ENCODE measurements around the gene FAM200B. TPM values are rescaled to one million over a fixed set of nuclear protein-coding genes. Genes with fewer than 3 reads are reported as not detected.

The FAM200B gene
- polyA plus RNA-seq, 1 of the 3 experiments (the other 2 are of a cell fraction) = 46.3 TPM

GRCh38 chr4:15712214-15712613 lies 30.6 kb downstream of the FAM200B start:
- no peaks in the 10 kb centered on the region for H4K20me1 ChIP-seq (ENCODE audit: insufficient read depth)
- H3K27ac ChIP-seq (ENCODE audit: low read depth in 2 of 2, low read length in 1 of 2) = no peak overlapping the region
- H3K4me2 ChIP-seq = no peak overlapping the region
- no peak overlapping the region for H3K4me3 ChIP-seq (ENCODE audit: low read depth in 2 of 2, low read length in 1 of 2)
- peaks cover 0 to 8% of the 10 kb centered on the region in 2 experiments; a peak in 2 of 4 replicates for H3K4me1 ChIP-seq (ENCODE audit: control insufficient read depth in 1 of 2, insufficient read depth in 2 of 2, low read depth in 1 of 2, low read length in 1 of 2)
- POLR2A ChIA-PET = interaction anchor here (0.6 kb wide), 1 partner anchor 191 kb away, joined by 3 read pairs; no protein-coding TSS in a partner anchor
- no peaks in the 10 kb centered on the region for H3K9me3 ChIP-seq
- TF ChIP-seq, protein P1, sequence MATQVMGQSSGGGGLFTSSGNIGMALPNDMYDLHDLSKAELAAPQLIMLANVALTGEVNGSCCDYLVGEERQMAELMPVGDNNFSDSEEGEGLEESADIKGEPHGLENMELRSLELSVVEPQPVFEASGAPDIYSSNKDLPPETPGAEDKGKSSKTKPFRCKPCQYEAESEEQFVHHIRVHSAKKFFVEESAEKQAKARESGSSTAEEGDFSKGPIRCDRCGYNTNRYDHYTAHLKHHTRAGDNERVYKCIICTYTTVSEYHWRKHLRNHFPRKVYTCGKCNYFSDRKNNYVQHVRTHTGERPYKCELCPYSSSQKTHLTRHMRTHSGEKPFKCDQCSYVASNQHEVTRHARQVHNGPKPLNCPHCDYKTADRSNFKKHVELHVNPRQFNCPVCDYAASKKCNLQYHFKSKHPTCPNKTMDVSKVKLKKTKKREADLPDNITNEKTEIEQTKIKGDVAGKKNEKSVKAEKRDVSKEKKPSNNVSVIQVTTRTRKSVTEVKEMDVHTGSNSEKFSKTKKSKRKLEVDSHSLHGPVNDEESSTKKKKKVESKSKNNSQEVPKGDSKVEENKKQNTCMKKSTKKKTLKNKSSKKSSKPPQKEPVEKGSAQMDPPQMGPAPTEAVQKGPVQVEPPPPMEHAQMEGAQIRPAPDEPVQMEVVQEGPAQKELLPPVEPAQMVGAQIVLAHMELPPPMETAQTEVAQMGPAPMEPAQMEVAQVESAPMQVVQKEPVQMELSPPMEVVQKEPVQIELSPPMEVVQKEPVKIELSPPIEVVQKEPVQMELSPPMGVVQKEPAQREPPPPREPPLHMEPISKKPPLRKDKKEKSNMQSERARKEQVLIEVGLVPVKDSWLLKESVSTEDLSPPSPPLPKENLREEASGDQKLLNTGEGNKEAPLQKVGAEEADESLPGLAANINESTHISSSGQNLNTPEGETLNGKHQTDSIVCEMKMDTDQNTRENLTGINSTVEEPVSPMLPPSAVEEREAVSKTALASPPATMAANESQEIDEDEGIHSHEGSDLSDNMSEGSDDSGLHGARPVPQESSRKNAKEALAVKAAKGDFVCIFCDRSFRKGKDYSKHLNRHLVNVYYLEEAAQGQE (IDR thresholded peaks at IDR 0.05; ENCODE audit: low read depth, low read length) = no peak
- TF ChIP-seq ELF1 (IDR thresholded peaks at IDR 0.05) = no peak
- no peak for TF ChIP-seq YY1 (IDR thresholded peaks at IDR 0.05; ENCODE audit: low read depth)
- no peak for TF ChIP-seq EP300 (IDR thresholded peaks at IDR 0.05; ENCODE audit: borderline replicate concordance in 1 of 2, low read depth in 1 of 2, low read length in 1 of 2)
- TF ChIP-seq, protein P2, sequence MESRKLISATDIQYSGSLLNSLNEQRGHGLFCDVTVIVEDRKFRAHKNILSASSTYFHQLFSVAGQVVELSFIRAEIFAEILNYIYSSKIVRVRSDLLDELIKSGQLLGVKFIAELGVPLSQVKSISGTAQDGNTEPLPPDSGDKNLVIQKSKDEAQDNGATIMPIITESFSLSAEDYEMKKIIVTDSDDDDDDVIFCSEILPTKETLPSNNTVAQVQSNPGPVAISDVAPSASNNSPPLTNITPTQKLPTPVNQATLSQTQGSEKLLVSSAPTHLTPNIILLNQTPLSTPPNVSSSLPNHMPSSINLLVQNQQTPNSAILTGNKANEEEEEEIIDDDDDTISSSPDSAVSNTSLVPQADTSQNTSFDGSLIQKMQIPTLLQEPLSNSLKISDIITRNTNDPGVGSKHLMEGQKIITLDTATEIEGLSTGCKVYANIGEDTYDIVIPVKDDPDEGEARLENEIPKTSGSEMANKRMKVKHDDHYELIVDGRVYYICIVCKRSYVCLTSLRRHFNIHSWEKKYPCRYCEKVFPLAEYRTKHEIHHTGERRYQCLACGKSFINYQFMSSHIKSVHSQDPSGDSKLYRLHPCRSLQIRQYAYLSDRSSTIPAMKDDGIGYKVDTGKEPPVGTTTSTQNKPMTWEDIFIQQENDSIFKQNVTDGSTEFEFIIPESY (IDR thresholded peaks at IDR 0.05; ENCODE audit: borderline replicate concordance, low read depth) = no peak
- TF ChIP-seq JUND (IDR thresholded peaks at IDR 0.05) = no peak
- TF ChIP-seq POLR2AphosphoS5 (IDR thresholded peaks at IDR 0.05; ENCODE audit: low read depth, low read length) = no peak
- no peak for TF ChIP-seq RFX5 (IDR thresholded peaks at IDR 0.05; ENCODE audit: low read length)
- no peak for TF ChIP-seq FOXM1 (IDR thresholded peaks at IDR 0.05; ENCODE audit: low read depth)
- no peak for TF ChIP-seq RCOR1 (IDR thresholded peaks at IDR 0.05; ENCODE audit: low read length)
- no peak for TF ChIP-seq NRF1 (IDR thresholded peaks at IDR 0.05; ENCODE audit: low read depth, low read length)
- TF ChIP-seq, protein P3, sequence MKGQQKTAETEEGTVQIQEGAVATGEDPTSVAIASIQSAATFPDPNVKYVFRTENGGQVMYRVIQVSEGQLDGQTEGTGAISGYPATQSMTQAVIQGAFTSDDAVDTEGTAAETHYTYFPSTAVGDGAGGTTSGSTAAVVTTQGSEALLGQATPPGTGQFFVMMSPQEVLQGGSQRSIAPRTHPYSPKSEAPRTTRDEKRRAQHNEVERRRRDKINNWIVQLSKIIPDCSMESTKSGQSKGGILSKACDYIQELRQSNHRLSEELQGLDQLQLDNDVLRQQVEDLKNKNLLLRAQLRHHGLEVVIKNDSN (IDR thresholded peaks at IDR 0.05; ENCODE audit: borderline replicate concordance, low read depth) = no peak
- TF ChIP-seq MAX (IDR thresholded peaks at IDR 0.05; ENCODE audit: low read depth) = no peak
- TF ChIP-seq PBX3 (IDR thresholded peaks at IDR 0.05) = no peak
- no peak for TF ChIP-seq USF2 (IDR thresholded peaks at IDR 0.05; ENCODE audit: borderline replicate concordance, low read depth, low read length)
- no peak for TF ChIP-seq EZH2phosphoT487 (IDR thresholded peaks at IDR 0.05; ENCODE audit: borderline replicate concordance, low read depth)
- no peak for TF ChIP-seq SIN3A (IDR thresholded peaks at IDR 0.05; ENCODE audit: borderline replicate concordance, low read depth, low read length)
- TF ChIP-seq, protein P4, sequence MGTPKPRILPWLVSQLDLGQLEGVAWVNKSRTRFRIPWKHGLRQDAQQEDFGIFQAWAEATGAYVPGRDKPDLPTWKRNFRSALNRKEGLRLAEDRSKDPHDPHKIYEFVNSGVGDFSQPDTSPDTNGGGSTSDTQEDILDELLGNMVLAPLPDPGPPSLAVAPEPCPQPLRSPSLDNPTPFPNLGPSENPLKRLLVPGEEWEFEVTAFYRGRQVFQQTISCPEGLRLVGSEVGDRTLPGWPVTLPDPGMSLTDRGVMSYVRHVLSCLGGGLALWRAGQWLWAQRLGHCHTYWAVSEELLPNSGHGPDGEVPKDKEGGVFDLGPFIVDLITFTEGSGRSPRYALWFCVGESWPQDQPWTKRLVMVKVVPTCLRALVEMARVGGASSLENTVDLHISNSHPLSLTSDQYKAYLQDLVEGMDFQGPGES (IDR thresholded peaks at IDR 0.05; ENCODE audit: low read depth, low read length) = no peak
- 100% methylated on average over 1 of the region's 1 CpG for WGBS (ENCODE audit: low lambda C conversion rate)
- no peak for DNase-seq
- H3F3A ChIP-seq (replicated peaks; ENCODE audit: insufficient read depth) = no peaks in the 10 kb centered on the region
- H3K36me3 ChIP-seq (replicated peaks in 1 of 2; ENCODE audit: control insufficient read depth in 1 of 2, insufficient read depth in 2 of 2, low read length in 1 of 2) = no peaks in the 10 kb centered on the region
- CTCF ChIA-PET = interaction anchor here (0.6 to 1.7 kb wide), 4 partner anchors 18 to 525 kb away, joined by 3 to 6 read pairs (median 3); no protein-coding TSS in a partner anchor
- H2AFZ ChIP-seq (ENCODE audit: low read depth) = no peak overlapping the region
- no peaks in the 10 kb centered on the region for H3K27me3 ChIP-seq (ENCODE audit: insufficient read depth)
- no peak overlapping the region for H3K9ac ChIP-seq
- no peaks in the 10 kb centered on the region for H3K79me2 ChIP-seq (ENCODE audit: insufficient read depth)
- H3K9me2 ChIP-seq = no peaks in the 10 kb centered on the region
